ENCODE measurements around the gene CDK17. TPM values are rescaled to one million over a fixed set of nuclear protein-coding genes. Genes with fewer than 3 reads are reported as not detected.

CDK17 gene
- 100 to 1,000 TPM in 2 of 4 donors, 10 to 100 TPM in 2; 93.5 to 105 (median 102) TPM for total RNA-seq

DNA sequence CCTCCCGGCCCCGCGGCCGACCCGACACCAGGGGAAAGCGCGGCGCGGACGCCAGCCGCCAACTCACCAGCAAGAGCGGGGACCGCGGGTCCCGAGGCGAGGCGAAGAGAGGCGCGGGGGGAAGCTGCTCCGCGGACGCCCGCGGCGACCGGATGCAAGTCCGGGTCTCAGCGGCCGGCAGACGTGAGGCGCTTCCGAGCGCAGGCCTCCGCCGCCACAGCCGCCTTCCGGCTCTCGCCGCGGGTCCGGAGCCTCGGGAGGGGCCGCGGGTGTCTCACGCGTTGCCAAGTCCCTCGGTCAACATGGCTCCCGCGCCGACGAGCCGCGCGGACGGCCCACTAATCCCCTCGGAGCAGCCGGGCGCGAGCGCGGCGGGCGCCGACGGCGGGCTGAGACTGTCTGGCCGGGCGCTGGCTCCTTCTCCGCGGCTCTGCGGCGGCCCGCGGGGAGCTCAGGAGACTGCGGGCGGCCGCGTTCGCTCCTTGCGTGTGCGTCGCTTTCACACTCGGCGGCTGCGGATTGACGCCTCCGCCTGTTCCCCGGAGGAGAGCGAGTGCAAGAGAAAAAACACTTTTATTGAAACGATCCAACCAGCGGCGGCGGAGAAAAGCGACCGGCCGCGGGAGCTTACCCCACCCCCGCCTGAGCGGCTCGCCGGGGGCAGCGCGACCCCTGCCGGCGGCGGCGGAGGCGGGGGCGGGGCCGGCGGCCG lies at the start of gene CDK17:
TSS of gene CDK17 (minus strand) at position 521 of the 712 bp plus-strand sequence. CDS start 65,603 bp downstream, outside the sequence.
- H3K4me3 ChIP-seq: peak within 1 kb of the TSS; percentile 76 to 98
- no peaks in the 10 kb centered on the region for H3K9me3 ChIP-seq
- H3K27me3 ChIP-seq: no peaks in the 10 kb centered on the region
- intact Hi-C loops (cut with DNase I; ENCODE audit: low total_unique reads): loop anchor here (10.0 kb wide), 2 partner anchors 85 to 165 kb away; partner anchors contain the start of gene CFAP54
- H3K27ac ChIP-seq: peak within 1 kb of the TSS; percentile 98 to 99
- peaks cover 0 to 3% of the 10 kb centered on the region in 2 donors for H3K4me1 ChIP-seq
- peak; percentile 87 for DNase-seq
- TF ChIP-seq, protein P1, sequence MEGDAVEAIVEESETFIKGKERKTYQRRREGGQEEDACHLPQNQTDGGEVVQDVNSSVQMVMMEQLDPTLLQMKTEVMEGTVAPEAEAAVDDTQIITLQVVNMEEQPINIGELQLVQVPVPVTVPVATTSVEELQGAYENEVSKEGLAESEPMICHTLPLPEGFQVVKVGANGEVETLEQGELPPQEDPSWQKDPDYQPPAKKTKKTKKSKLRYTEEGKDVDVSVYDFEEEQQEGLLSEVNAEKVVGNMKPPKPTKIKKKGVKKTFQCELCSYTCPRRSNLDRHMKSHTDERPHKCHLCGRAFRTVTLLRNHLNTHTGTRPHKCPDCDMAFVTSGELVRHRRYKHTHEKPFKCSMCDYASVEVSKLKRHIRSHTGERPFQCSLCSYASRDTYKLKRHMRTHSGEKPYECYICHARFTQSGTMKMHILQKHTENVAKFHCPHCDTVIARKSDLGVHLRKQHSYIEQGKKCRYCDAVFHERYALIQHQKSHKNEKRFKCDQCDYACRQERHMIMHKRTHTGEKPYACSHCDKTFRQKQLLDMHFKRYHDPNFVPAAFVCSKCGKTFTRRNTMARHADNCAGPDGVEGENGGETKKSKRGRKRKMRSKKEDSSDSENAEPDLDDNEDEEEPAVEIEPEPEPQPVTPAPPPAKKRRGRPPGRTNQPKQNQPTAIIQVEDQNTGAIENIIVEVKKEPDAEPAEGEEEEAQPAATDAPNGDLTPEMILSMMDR (IDR thresholded peaks at IDR 0.05): peak; percentile 19 to 77 (median 68)
- TF ChIP-seq POLR2A (IDR thresholded peaks at IDR 0.05): peak; percentile 71 to 81
- no peaks in the 10 kb centered on the region for H3K36me3 ChIP-seq

DNA sequence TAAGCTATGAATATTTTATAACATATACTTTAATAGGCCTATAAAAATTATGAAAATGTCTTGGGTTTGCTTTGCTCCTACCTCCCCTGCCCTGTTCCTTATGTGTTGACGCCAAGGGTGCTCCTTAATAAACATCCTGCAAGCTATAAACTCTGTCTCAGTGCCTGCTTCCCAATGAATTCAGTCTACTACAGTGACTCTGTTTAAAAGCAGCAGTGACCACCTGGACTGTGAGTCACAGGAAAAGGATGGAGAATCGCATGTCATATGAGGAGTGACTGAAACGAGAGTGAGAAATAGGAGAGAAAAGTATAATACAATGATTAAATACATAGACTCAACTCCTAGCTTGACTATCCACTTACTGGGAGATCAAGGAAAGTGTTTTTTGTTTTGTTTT lies 48.1 kb upstream of the CDK17 start:
- Histone ChIP-seq H3K36me3 (no peaks in the 10 kb centered on the region), H3K27me3 (no peaks in the 10 kb centered on the region), H3K9me3 (no peaks in the 10 kb centered on the region), H3K27ac (no peak overlapping the region), H3K4me3 (no peak overlapping the region), H3K4me1 (no peaks in the 10 kb centered on the region)
- TF ChIP-seq POLR2A (IDR thresholded peaks at IDR 0.05): no peak
- TF ChIP-seq, protein P1 (IDR thresholded peaks at IDR 0.05): no peak
- intact Hi-C loops (cut with DNase I; ENCODE audit: low total_unique reads): no loop called here
- DNase-seq: no peak

DNA sequence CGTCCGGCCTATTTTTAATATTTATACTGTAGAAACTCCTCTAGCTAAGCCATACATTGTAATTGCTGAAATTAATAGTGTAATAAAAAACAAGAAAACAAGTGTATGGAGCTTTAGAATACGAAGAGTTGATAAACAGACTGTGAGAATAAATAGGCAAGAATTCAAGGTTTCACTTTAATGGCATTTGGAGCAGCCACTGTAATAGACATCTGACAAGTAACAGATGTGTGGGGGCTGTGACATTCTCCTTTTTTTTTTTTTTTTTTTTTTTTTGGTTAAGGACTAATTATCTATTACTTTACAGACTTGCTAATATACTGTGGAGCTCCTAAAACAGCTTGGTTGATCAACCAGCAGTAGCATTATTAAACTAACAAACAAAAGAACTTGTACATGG lies 47.0 kb upstream of the CDK17 start:
- no peaks in the 10 kb centered on the region for H3K27me3 ChIP-seq
- peak overlapping the region in 1 of 2 donors; percentile 83 for H3K27ac ChIP-seq
- H3K4me1 ChIP-seq: no peaks in the 10 kb centered on the region
- H3K36me3 ChIP-seq: no peaks in the 10 kb centered on the region
- TF ChIP-seq, protein P1 (IDR thresholded peaks at IDR 0.05): no peak
- no peak for TF ChIP-seq POLR2A (IDR thresholded peaks at IDR 0.05)
- intact Hi-C loops (cut with DNase I; ENCODE audit: low total_unique reads): no loop called here
- DNase-seq: no peak
- H3K9me3 ChIP-seq: no peaks in the 10 kb centered on the region
- no peak overlapping the region for H3K4me3 ChIP-seq

DNA sequence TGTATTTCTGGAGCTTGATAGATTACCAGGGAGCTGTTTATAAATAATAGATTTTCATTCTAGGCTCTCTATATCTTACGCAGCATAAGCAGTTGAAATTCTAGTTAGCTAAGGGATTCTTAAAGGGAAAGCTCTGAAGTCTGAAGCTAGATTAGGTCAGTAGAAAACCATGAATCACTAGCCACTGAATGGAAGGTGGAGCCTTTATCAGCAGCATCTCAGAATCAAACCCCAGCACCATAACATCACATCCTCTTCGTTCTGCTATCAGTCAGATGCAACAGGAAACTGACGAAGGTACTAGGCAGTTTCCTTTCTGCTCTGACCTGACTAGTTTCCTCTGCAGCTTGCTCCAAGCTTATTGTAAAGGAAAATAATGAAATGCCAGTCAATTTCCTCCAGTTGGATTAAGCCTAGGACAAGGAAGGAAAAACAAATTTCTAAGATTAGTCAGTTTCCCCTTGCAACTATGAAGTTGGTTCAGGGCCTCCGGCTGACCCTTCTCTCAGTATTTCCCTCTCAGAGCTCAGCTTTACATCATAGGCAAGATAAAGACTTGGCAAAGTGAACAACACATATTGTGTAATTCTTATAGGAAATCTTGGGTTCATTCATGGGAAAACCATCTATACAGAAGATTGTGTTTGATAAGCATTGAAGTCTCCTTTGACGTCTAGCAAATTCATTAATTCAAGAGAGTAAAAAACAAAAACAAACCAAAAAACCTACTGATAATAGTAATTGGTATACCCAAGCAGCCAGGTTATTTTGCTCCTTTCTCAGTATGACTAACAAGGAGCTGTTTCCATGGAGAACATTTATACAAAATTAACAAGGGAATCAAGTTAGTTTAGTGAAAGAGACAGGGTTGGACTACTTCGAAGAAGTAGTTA lies 45.7 kb upstream of the CDK17 start:
- TF ChIP-seq, protein P1 (IDR thresholded peaks at IDR 0.05): no peak
- no peak for TF ChIP-seq POLR2A (IDR thresholded peaks at IDR 0.05)
- Histone ChIP-seq H3K36me3 (no peaks in the 10 kb centered on the region), H3K9me3 (no peaks in the 10 kb centered on the region), H3K4me3 (no peak overlapping the region), H3K27me3 (no peaks in the 10 kb centered on the region), H3K4me1 (no peaks in the 10 kb centered on the region), H3K27ac (peak overlapping the region; percentile 57 to 83)
- peak in 1 of 2 donors; percentile 36 for DNase-seq
- intact Hi-C loops (cut with DNase I; ENCODE audit: low total_unique reads): no loop called here

Data from uterus (tissue), 4 donors.